HG03457 (cell line): Measurements from ENCODE around the gene RSPH1.

Source experiments
- ATAC-seq: cut with Tn5 transposase; IDR thresholded peaks from one replicate; pipeline ENCODE4 v1.9.1; 2021; ENCODE audit warnings: moderate number of reproducible peaks; ENCODE audit not compliant: unreplicated experiment

Gene RSPH1

DNA sequence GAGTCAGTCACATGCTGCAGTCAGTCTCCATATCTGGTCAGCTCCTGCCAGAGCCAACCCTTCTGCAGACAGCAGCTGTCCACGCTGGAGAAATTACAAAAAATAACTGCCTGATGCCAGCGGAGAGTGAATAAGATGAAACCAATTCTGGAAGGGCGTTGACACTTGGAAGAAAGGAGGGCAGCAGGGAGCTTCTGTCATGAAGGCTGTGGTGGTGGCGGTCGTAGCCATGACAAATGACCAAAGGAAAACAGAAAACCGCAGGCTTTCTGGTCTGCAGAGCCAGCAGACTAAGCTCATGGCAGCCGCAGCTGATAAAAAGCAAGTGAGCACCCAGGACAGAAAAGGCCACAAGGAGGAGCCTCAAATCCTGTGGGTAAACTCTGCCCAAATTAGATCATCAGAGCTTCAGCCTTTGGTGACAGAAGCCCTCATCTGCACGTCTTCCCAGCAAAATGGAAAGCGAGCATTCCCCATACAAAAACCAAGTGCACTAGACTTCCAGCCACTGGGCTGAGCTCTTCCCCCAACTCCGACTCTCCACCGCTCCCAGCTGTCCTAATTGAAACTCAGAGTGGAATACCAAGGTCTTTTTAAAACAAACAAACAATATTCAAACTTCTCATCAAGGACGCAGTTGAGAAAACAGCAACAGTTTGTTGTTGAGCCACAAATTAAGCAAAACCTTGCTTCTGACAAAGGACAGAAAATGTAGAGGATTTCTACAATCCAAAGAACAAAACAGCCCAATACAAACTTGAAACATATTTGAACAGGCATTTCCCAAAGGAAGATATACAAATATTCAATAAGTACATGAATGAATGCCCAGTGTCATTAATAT is 28.7 kb downstream of the RSPH1 start:
- no peak for ATAC-seq

DNA sequence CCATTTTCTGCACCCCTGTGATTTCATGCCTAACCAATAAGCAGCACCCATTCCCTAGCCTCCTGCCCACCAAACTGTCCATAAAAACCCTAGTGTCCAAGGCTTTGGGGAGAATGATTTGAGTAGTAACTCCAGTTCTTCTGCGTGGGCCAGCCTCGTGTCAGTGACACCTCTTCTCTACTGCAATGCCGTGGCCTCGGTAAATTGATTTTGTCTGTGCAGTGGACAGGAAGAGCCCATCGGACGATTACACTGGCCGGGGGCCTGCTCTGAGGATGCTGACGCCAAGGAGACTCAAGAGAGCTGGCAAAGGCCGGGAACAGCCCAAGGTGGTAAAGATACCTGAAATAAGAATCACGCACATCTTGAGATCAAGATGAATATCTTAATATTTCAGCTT is 29.3 kb downstream of the RSPH1 start:
- ATAC-seq: no peak

GRCh38 chr21:42465803-42466127 is 30.3 kb downstream of the RSPH1 start:
- ATAC-seq: no peak

DNA sequence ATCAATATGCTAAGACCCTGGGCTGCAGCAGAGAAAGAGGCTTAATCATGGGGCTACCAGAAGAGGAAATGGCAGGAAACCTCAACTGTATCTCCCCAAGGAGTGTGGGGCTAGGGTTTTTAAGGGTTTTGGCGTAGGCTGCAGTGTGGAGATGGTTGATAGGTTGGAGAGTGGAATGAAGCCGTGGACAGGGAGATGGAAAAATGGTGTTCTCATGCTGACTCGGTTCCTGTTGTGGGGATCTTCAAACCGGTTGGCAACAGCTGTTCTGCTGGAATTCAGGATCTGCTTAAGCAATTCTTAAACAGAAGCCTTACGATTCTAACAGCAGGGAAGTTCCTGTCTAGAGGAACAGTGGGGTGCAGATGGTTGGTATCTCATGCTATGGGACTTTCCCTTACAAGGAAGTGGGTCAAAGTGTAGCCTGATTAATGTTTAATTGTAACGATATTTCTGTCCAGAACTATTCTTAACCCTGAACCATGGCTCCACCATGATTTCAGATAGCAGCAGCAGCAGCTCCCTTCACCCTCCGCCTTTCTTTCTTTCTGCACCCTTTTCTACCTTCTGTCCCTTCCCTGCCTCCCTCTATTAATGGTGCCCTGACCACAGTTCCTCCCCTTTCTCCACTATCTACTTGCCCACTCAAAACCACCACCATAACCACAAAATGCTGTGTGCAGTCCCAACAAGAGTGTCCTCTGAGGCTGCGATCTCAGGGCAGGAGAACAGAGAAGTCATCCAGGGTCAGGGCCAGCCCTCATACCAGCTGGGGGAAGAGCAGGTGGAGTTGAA is 30.8 kb downstream of the RSPH1 start:
- ATAC-seq: no peak

- ATAC-seq: no peak
These were observed 32.0 kb downstream of the RSPH1 start for GRCh38 chr21:42463861-42464515.

DNA sequence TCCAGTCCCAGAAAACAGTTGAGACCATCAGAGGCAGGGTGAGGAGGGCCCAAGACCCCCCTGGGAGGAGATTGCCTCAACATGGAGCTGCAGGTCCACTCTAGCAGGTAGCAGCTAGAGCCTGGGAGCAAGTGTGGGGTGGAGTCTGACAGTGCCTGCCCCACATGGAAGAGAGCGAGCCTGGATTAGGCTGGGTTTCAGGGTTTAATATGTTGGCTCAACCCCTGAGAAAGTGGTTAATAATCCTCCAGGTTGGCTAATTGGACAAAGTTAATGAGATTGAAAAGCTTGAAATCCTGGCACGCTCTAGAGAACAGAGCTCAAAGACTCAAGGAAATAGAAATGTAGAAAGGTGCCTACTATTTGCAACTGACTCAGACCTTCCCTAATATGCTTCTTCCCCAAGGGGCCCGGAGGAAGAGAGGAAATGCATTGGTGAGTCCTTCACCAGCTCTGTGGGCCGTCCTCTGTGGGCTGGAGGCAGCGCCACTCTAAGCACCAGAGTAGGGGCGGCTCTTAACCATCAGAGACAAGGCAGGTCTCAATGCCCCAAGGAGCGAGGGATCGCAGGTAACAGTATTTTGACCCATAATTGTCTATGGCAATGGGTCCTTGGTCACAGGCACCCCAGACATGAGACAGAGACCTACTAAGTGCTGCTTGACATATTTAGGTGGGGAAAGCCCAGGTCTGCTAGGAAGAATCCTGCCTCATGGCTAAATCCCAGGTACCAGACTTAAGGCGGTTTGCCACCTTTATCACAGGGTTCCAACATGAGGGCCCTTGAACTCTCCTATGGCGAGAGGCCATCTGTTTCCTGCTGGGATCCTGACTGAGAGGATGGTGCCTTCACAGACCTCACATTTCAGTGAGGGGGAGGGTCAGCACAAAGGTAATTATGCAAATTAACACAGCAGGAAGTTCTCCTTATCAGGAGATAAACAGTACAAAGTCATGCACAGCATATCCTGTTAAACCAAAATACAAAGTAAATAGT is 33.8 kb downstream of the RSPH1 start:
- no peak for ATAC-seq

DNA sequence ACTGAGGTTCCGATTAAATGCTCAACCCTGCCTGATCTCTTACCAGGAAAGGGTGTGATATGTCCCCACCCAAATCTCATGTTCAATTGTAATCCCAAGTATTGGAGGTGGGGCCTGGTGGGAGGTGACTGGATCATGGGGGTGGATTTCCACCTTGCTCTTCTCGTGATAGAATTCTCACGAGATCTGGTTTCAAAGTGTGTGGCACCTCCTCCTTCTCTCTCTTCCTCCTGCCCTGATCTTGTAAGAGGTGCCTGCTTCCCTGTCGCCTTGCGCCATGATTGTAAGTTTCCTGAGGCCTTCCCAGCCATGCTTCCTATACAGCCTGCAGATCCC is 34.9 kb downstream of the RSPH1 start:
- no peak for ATAC-seq

DNA sequence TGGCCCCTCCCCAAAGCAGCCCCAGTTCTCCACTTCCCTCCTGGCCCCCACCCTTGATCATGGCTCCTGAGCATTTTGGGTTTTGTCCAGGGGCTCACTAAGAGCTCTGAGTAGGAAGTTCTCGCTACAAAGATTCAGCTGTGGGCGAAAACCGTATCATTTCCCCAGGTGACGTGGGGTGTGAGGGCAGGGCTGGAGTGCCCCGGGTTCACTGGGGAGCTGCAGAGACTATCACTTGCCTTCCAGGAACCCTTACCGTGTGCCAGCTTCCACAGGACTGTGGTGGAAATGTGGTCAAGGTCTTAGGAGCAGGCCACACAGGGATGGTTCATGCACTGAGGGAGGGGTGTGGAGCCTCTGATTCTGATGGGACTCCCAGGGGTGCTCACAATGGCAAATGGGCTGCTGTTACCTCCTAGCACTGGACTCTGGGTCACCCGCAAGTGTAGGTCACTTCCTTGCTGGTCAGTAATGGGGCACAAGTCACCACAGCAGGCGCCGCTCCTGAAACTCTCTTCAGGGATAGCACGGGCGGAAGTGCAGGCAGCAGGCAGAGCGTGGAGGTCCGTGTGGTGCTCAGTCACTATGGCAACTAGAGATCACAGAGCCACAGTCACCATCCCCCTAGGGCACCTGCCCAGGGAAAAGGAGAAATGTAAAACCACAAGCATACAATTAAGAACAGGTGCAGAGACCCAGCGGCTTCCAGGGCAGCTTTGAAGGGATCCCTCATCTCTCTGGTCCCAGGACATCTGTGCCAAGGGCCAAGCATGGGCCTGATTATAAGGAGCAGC is 35.4 kb downstream of the RSPH1 start:
- no peak for ATAC-seq

- no peak for ATAC-seq
These were observed 36.3 kb downstream of the RSPH1 start for GRCh38 chr21:42459546-42460215.

- no peak for ATAC-seq
These were observed 37.0 kb downstream of the RSPH1 start for GRCh38 chr21:42459082-42459460.

GRCh38 chr21:42456457-42456856 is 39.6 kb downstream of the RSPH1 start:
- no peak for ATAC-seq

GRCh38 chr21:42455754-42456440 is 40.1 kb downstream of the RSPH1 start:
- no peak for ATAC-seq

DNA sequence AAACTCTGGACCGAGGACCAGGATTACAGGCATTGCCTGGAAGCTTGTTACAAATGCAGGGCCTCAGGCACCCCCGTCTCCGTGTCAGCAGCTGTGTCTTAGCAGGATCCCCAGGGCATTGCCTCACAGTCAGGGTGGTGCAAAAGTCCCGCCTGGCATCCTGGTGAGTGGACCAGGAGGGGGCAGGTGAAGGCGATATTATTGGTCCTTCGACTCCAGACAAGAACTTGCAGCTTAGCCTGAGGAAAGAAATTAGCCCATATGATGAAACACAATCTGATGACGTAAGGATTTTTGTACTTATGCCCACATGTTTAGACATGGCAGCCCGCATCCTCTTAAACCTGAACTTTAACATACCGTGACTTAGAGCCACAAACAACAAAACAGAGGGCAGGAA is 40.8 kb downstream of the RSPH1 start:
- no peak for ATAC-seq

GRCh38 chr21:42454786-42455185 is 41.2 kb downstream of the RSPH1 start:
- ATAC-seq: no peak

- ATAC-seq: no peak
These were observed 41.9 kb downstream of the RSPH1 start for GRCh38 chr21:42453986-42454570.

GRCh38 chr21:42453224-42453985 is 42.6 kb downstream of the RSPH1 start:
- ATAC-seq: no peak

GRCh38 chr21:42452401-42453223 is 43.4 kb downstream of the RSPH1 start:
- ATAC-seq: no peak
